Stimulated activated CD8-positive, alpha-beta memory T cell treated with anti-CD3 and anti-CD28 coated beads, Interleukin-7, amount 100 ng/mL, for 24 hours (primary cell): ENCODE results near the gene RAB37.

Source experiments
- DNase-seq: peaks from one replicate; pipeline ENCODE4 v3.0.0-alpha.2; 2020; ENCODE audit warnings: low read depth

Gene RAB37

GRCh38 chr17:74761419-74761818, 24.4 kb downstream of the RAB37 start:
- DNase-seq = no peak

GRCh38 chr17:74761931-74762330, 24.9 kb downstream of the RAB37 start:
- DNase-seq = no peak

- no peak for DNase-seq
Observed at GRCh38 chr17:74763565-74764387, 26.7 kb downstream of the RAB37 start.

GRCh38 chr17:74764751-74765286, 27.8 kb downstream of the RAB37 start:
- DNase-seq = no peak

GRCh38 chr17:74766413-74766812, 29.4 kb downstream of the RAB37 start:
- DNase-seq = no peak

GRCh38 chr17:74767111-74767516, 30.1 kb downstream of the RAB37 start:
- DNase-seq = no peak

GRCh38 chr17:74768069-74768762, 31.2 kb downstream of the RAB37 start:
- no peak for DNase-seq

- no peak for DNase-seq
Observed at GRCh38 chr17:74768763-74769114, 31.7 kb downstream of the RAB37 start.

GRCh38 chr17:74769266-74769855, 32.3 kb downstream of the RAB37 start:
- no peak for DNase-seq

GRCh38 chr17:74769856-74770497, 32.9 kb downstream of the RAB37 start:
- no peak for DNase-seq

- DNase-seq = peak; percentile 39
Observed at GRCh38 chr17:74770498-74771318, 33.7 kb downstream of the RAB37 start.

- no peak for DNase-seq
Observed at GRCh38 chr17:74771319-74771914, 34.4 kb downstream of the RAB37 start.

GRCh38 chr17:74772053-74772452, 35.0 kb downstream of the RAB37 start:
- DNase-seq = no peak

GRCh38 chr17:74773414-74773813, 36.4 kb downstream of the RAB37 start:
- DNase-seq = no peak

- no peak for DNase-seq
Observed at GRCh38 chr17:74773871-74774286, 36.8 kb downstream of the RAB37 start.

- no peak for DNase-seq
Observed at GRCh38 chr17:74775409-74776043, 38.5 kb downstream of the RAB37 start.

- peak; percentile 99 for DNase-seq
Observed at GRCh38 chr17:74776044-74776962, 39.2 kb downstream of the RAB37 start, which contains the start of gene NAT9. NAT9 (minus strand) TSS chr17:74776345; CDS start chr17:74775698, 647 bp downstream.

GRCh38 chr17:74776990-74777389, 39.9 kb downstream of the RAB37 start:
- DNase-seq = no peak

- no peak for DNase-seq
Observed at GRCh38 chr17:74777901-74778515, 41.0 kb downstream of the RAB37 start.
